Left renal pelvis (tissue), 4 donors: Measurements from ENCODE around the gene LDB1. TPM values are rescaled to one million over a fixed set of nuclear protein-coding genes. Genes with fewer than 3 reads are reported as not detected.
A peak's percentile ranks its signal among the peaks of the same experiment; 100 is the strongest.

Experiments
- DNase-seq, 4 donors: peaks; one replicate each; pipeline ENCODE4 v3.0.0-alpha.2; 2013; ENCODE audit warnings: low read depth in 4 of 4, low spot score in 3 of 4
- polyA plus RNA-seq, 4 donors: library from polyadenylated mRNA; unstranded; fragments of 120-200 nt; gene quantifications; one replicate each; pipeline ENCODE4 v1.2.1, GENCODE V29; 2013; ENCODE audit not compliant: insufficient read length in 4 of 4

The LDB1 gene
- polyA plus RNA-seq, 4 donors = 104 to 139 (median 112) TPM

DNA sequence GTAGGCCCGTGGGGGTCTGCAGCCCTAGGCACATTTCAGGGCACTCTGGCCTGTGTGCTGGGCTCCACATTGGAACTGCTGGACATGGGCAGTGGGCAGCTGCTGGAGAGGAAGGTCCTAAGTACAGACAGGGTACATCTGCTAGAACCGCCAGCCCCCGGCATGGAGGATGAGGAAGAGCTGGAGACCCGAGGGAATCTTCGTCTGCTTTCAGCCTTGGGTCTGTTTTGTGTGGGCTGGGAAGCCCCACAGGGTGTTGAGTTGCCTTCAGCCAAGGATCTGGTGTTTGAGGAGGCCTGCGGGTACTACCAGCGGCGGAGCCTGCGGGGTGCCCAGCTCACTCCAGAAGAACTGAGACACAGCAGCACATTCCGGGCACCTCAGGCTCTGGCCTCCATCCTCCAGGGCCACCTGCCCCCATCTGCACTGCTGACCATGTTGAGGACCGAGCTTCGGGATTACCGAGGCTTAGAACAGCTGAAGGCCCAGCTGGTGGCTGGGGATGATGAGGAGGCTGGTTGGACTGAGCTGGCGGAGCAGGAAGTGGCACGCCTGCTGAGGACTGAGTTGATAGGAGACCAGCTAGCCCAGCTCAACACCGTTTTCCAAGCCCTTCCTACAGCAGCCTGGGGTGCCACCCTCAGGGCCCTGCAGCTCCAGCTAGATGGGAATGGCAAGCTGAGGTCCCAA, 53.6 kb downstream of the LDB1 start:
- no peak for DNase-seq

DNA sequence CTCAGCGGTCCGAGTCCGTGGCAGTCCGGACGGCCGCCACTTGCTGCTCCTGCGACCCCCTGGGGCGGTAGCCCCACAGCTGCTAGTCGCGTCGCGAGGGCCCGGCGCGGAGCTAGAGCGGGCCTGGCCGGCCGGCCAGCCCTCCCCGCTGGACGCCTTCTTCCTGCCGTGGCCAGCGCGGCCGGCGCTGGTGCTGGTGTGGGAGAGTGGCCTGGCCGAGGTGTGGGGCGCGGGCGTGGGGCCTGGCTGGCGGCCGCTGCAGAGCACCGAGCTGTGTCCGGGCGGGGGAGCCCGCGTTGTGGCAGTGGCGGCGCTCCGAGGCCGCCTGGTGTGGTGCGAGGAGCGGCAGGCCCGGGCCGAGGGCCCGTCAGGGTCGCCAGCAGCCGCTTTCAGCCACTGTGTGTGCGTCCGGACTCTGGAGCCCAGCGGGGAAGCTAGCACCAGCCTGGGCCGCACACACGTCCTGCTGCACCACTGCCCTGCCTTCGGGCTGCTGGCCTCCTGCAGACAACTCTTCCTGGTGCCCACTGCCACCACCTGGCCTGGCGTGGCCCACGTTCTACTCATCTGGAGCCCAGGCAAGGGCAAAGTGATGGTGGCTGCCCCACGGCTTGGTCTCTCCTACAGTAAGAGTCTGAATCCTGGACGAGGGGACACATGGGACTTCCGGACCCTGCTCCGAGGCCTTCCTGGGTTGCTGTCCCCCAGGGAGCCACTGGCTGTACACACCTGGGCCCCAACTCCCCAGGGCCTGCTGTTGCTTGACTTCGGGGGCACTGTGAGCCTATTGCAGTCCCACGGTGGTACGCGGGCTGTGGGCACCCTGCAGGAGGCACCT, 54.4 kb downstream of the LDB1 start:
- DNase-seq = peak in 1 of 4 donors; percentile 3

GRCh38 chr10:102064868-102065560, 55.2 kb downstream of the LDB1 start, which contains the start of gene HPS6:
Gene HPS6, plus strand, starts transcription at chr10:102065349. Its CDS starts 126 bp downstream, at chr10:102065475.
- peak; percentile 65 to 83 (median 74) for DNase-seq

DNA sequence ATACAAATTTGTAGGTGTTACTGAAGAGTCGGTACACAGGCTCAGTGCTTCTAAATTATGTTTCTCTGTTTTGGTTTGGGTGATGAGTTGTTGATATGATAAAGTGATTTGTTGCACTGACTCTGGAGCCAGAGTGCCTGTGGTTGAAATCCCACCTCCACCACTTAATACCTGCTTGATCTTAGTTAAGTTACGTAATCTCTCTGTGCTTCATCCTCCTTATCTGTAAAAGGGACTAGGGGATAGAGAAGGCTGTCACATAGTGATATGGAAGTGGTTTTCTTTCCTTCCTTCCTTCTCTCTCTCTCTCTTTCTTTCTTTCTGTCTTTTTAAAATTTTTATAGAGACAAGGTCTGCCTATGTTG, 55.7 kb downstream of the LDB1 start:
- DNase-seq = no peak

DNA sequence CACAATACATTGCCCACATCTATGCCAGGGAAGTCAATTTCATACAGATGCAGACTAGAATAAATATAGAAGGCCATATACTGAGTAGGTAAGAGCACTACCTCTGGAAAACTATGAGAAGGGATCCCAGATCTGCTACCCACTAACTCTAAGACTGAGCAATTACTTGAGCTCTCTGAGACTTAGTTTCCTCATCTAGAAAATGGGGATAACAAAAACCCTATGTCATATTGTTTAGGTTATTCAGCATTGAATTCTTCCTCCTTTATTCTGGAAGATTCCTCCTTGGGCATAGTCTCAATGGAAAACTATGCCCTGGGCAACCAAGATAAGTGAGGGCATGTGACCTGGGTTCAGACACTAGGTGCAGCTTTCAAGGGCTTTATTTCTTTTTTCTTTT, 60.2 kb downstream of the LDB1 start:
- DNase-seq = no peak

Other genes with a start within 250 kb of the LDB1 start
- 10 to 100 TPM; 14.9 to 20.9 (median 19.4) TPM for gene ARMH3, start 64.2 kb downstream of the LDB1 start, polyA plus RNA-seq
- 10 to 100 TPM in 3 of 4 donors, 1 to 10 TPM in 1; 8.7 to 13.6 (median 10.4) TPM for gene HPS6, start 55.0 kb downstream of the LDB1 start, polyA plus RNA-seq
- 10 to 100 TPM; 27.7 to 43.0 (median 36.3) TPM for gene PPRC1, start 12.7 kb upstream of the LDB1 start, polyA plus RNA-seq
- gene NOLC1, start 32.0 kb upstream of the LDB1 start, polyA plus RNA-seq = 100 to 1,000 TPM in 1 of 4 donors, 10 to 100 TPM in 3; 76.6 to 103 (median 92.3) TPM
- 1 to 10 TPM; 2.2 to 3.3 (median 2.3) TPM for gene ELOVL3, start 105.9 kb upstream of the LDB1 start, polyA plus RNA-seq
- gene PITX3, start 121.1 kb upstream of the LDB1 start, polyA plus RNA-seq = 1 to 10 TPM in 1 of 4 donors, under 1 TPM in 3; 0.34 to 1.2 (median 0.72) TPM
- 10 to 100 TPM; 42.3 to 53.4 (median 50.3) TPM for gene GBF1, start 125.2 kb upstream of the LDB1 start, polyA plus RNA-seq